SU-DHL-6 (cell line): ENCODE measurements around the gene CD200R1L.

Source experiments
- H2AFZ ChIP-seq: fragments of 200-600 bp; sonication (generic); 2 replicates; pipeline ENCODE4 v1.6.1; 2014; ENCODE audit warnings: low read depth, mild to moderate bottlenecking, moderate library complexity, mixed read lengths, antibody characterized with exemption, low read length; ENCODE audit not compliant: severe bottlenecking
- H3F3A ChIP-seq: fragments of 200-600 bp; shearing (Covaris generic); 2 replicates; pipeline ENCODE4 v1.6.0; 2016; ENCODE audit warnings: antibody characterized with exemption, mild to moderate bottlenecking; ENCODE audit not compliant: insufficient read depth
- H3K27ac ChIP-seq: fragments of 200-600 bp; sonication (generic); 2 replicates; pipeline ENCODE4 v1.5.1; 2016; ENCODE audit warnings: low read depth, mild to moderate bottlenecking, low read length, moderate library complexity, mixed read lengths
- H3K27me3 ChIP-seq: fragments of 200-600 bp; sonication (generic), shearing (Covaris generic); 2 replicates; pipeline ENCODE4 v1.6.0; 2014; ENCODE audit warnings: mild to moderate bottlenecking, low read length
- H3K36me3 ChIP-seq: fragments of 200-600 bp; sonication (generic); 2 replicates; pipeline ENCODE4 v1.6.1; 2014; ENCODE audit warnings: mild to moderate bottlenecking, low read length, mixed read lengths
- H3K4me2 ChIP-seq: fragments of 300-600, 200-600 bp; shearing (Covaris generic), sonication (generic); 2 replicates; pipeline ENCODE4 v1.6.0; 2014; ENCODE audit warnings: low read length, low read depth, mild to moderate bottlenecking; ENCODE audit not compliant: poor library complexity, severe bottlenecking
- H3K4me3 ChIP-seq: fragments of 200-600 bp; sonication (generic); 2 replicates; pipeline ENCODE4 v1.5.1; 2014; ENCODE audit warnings: antibody characterized with exemption, low read length, mild to moderate bottlenecking, mixed read lengths; ENCODE audit not compliant: insufficient read depth, poor library complexity, severe bottlenecking
- H3K79me2 ChIP-seq: fragments of 200-600 bp; sonication (generic); 2 replicates; pipeline ENCODE4 v1.6.1; 2014; ENCODE audit warnings: mild to moderate bottlenecking, low read length, moderate library complexity; ENCODE audit not compliant: insufficient read depth
- H3K9ac ChIP-seq: fragments of 200-600 bp; sonication (generic); 2 replicates; pipeline ENCODE4 v1.7.0; 2014; ENCODE audit warnings: mild to moderate bottlenecking, low read length
- H3K9me2 ChIP-seq: fragments of 200-600 bp; sonication (generic); replicated peaks from 2 replicates; pipeline ENCODE4 v1.6.1; 2014; ENCODE audit warnings: low read length; ENCODE audit not compliant: insufficient read depth
- H3K9me3 ChIP-seq: fragments of 200-600 bp; sonication (generic); 2 replicates; pipeline ENCODE4 v1.6.1; 2014; ENCODE audit warnings: low read length, mixed read lengths; ENCODE audit not compliant: insufficient read depth
- H4K20me1 ChIP-seq: fragments of 200-600 bp; sonication (generic); 2 replicates; pipeline ENCODE4 v1.6.1; 2014; ENCODE audit warnings: low read depth, mild to moderate bottlenecking, antibody characterized with exemption, low read length, moderate library complexity, mixed read lengths
- CTCF ChIP-seq: fragments of 200-600 bp; sonication (generic); IDR thresholded peaks from one replicate; pipeline ENCODE4 v1.5.1; 2017; ENCODE audit warnings: antibody characterized with exemption, mild to moderate bottlenecking, low read length, moderate library complexity; ENCODE audit not compliant: insufficient read depth, poor library complexity, severe bottlenecking
- EZH2phosphoT487 ChIP-seq: fragments of 200-600 bp; sonication (generic), shearing (Covaris generic); conservative IDR thresholded peaks from 2 replicates; pipeline ENCODE4 v1.6.1; 2018; ENCODE audit warnings: mild to moderate bottlenecking, antibody characterized with exemption, low read length, moderate library complexity, mixed read lengths

CD200R1L gene

GRCh38 chr3:112785321-112786001 is 61.2 kb downstream of the CD200R1L start:
- Histone ChIP-seq H3K4me2 (no peak overlapping the region), H3K27me3 (no peaks in the 10 kb centered on the region), H3K36me3 (no peaks in the 10 kb centered on the region), H4K20me1 (no peaks in the 10 kb centered on the region), H3K9me2 (no peaks in the 10 kb centered on the region), H3K79me2 (no peaks in the 10 kb centered on the region), H3K9ac (no peak overlapping the region), H3K4me3 (no peak overlapping the region), H2AFZ (no peak overlapping the region), H3K9me3 (no peaks in the 10 kb centered on the region), H3F3A (no peaks in the 10 kb centered on the region), H3K27ac (no peak overlapping the region)
- TF ChIP-seq CTCF, result no peak
- no peak for TF ChIP-seq EZH2phosphoT487

GRCh38 chr3:112782491-112782890 is 64.2 kb downstream of the CD200R1L start:
- Histone ChIP-seq H3K27me3 (no peaks in the 10 kb centered on the region), H3K4me3 (no peak overlapping the region), H3K9me3 (no peaks in the 10 kb centered on the region), H3K9ac (no peak overlapping the region), H3F3A (no peaks in the 10 kb centered on the region), H3K9me2 (no peaks in the 10 kb centered on the region), H3K4me2 (no peak overlapping the region), H3K79me2 (no peaks in the 10 kb centered on the region), H2AFZ (no peak overlapping the region), H3K36me3 (no peaks in the 10 kb centered on the region), H4K20me1 (no peaks in the 10 kb centered on the region), H3K27ac (no peak overlapping the region)
- TF ChIP-seq EZH2phosphoT487 (no peak), CTCF (no peak)

- H3K27me3 ChIP-seq, result no peaks in the 10 kb centered on the region
- no peaks in the 10 kb centered on the region for H3K9me3 ChIP-seq
- H3K27ac ChIP-seq, result no peak overlapping the region
These were observed 65.1 kb downstream of the CD200R1L start for GRCh38 chr3:112781599-112781998.

More at GRCh38 chr3:112781599-112781998, 65.1 kb downstream of the CD200R1L start:
- Histone ChIP-seq H3K4me2 (no peak overlapping the region), H2AFZ (no peak overlapping the region), H3F3A (no peaks in the 10 kb centered on the region), H4K20me1 (no peaks in the 10 kb centered on the region), H3K9me2 (no peaks in the 10 kb centered on the region), H3K36me3 (no peaks in the 10 kb centered on the region), H3K79me2 (no peaks in the 10 kb centered on the region), H3K4me3 (no peak overlapping the region), H3K9ac (no peak overlapping the region)
- no peak for TF ChIP-seq CTCF
- TF ChIP-seq EZH2phosphoT487, result no peak
